GM23338 (cell line): ENCODE data around the gene APBA1.

Experiments
- CREB1 ChIP-seq: fragments of 250-450 bp; sonication (Bioruptor Pico); IDR thresholded peaks from 2 replicates; pipeline ENCODE4 v1.5.0; 2020; ENCODE audit warnings: low read depth, mild to moderate bottlenecking, moderate library complexity
- CTCF ChIP-seq, 2 experiments: fragments of 200-600 bp in 1 of 2; sonication (generic) in 1 of 2; conservative IDR thresholded peaks; 2 replicates each; pipeline versions ENCODE4 v1.5.1 to v1.6.1; 2016 to 2017; ENCODE audit warnings: antibody characterized with exemption in 2 of 2, low read depth in 2 of 2, mild to moderate bottlenecking in 2 of 2, moderate library complexity in 1 of 2
- EZH2phosphoT487 ChIP-seq: fragments of 200-600 bp; sonication (generic); IDR thresholded peaks from one replicate; pipeline ENCODE4 v1.8.1; 2018; ENCODE audit warnings: antibody characterized with exemption; ENCODE audit not compliant: unreplicated experiment
- POLR2AphosphoS5 ChIP-seq: IDR thresholded peaks from 2 replicates; pipeline ENCODE4 v1.6.1; 2016; ENCODE audit warnings: antibody characterized with exemption, low read depth
- REST ChIP-seq: IDR thresholded peaks from one replicate; pipeline ENCODE4 v1.6.1; 2018; ENCODE audit warnings: antibody characterized with exemption; ENCODE audit not compliant: unreplicated experiment
- STAT1 ChIP-seq: IDR thresholded peaks from one replicate; pipeline ENCODE4 v1.6.1; 2016; ENCODE audit warnings: antibody characterized with exemption; ENCODE audit not compliant: unreplicated experiment

- no peak for TF ChIP-seq EZH2phosphoT487
- TF ChIP-seq REST, result no peak
- TF ChIP-seq STAT1, result no peak
- no peak for TF ChIP-seq POLR2AphosphoS5
- TF ChIP-seq CTCF (conservative IDR thresholded peaks at IDR 0.05; ENCODE audit: low read depth in 2 of 2), result no peak
- TF ChIP-seq CREB1 (CRISPR knock-in tag), result no peak
Measured at GRCh38 chr9:69645488-69645887, 26.7 kb downstream of the APBA1 start.
